ENCODE data around the gene NFIA.

The NFIA gene

DNA sequence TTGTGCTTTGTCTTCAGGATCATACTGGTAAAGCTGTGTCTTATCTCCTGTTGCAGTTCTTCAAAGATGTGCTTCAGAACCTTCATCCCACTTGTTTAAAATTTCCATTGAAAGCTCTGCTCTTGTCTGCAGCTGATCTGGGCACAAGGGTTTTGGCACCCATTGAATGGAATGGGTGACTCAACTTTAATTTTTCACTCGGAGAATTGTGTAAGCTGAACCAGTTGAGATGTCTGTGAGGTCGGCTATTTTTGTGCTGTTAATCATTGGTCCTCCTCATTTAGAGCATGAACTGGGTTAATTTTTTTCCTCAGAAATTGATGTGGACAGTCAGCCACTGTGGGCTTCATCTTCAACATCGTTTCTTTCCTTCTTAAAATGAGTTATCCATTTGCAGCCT, 390.5 kb downstream of the NFIA start:
- no peak overlapping the region for H3K4me3 ChIP-seq (ENCODE audit: low read length)
- H3K36me3 ChIP-seq (ENCODE audit: control insufficient read depth, insufficient read depth, low read length) = no peaks in the 10 kb centered on the region
- H3K9me3 ChIP-seq (ENCODE audit: control insufficient read depth, insufficient read depth, low read length) = no peaks in the 10 kb centered on the region
- H3K4me1 ChIP-seq (ENCODE audit: control insufficient read depth, insufficient read depth, low read length) = no peaks in the 10 kb centered on the region
- H3K27me3 ChIP-seq (ENCODE audit: control insufficient read depth, insufficient read depth, low read length) = peaks cover 34% of the 10 kb centered on the region
- no CpG with 5 or more reads among the region's 3 CpGs for WGBS (ENCODE audit: insufficient coverage, insufficient read length)
- no peak overlapping the region for H3K27ac ChIP-seq (ENCODE audit: low read length)
- no peak for DNase-seq (ENCODE audit: low read depth, low spot score)

GRCh38 chr1:61474269-61474817, 392.0 kb downstream of the NFIA start:
- DNase-seq (ENCODE audit: low read depth, low spot score) = no peak
- no peak overlapping the region for H3K27ac ChIP-seq (ENCODE audit: low read length)
- WGBS (ENCODE audit: insufficient coverage, insufficient read length) = no CpG with 5 or more reads among the region's 4 CpGs
- peaks cover 40% of the 10 kb centered on the region for H3K27me3 ChIP-seq (ENCODE audit: control insufficient read depth, insufficient read depth, low read length)
- no peaks in the 10 kb centered on the region for H3K4me1 ChIP-seq (ENCODE audit: control insufficient read depth, insufficient read depth, low read length)
- no peak overlapping the region for H3K4me3 ChIP-seq (ENCODE audit: low read length)
- H3K9me3 ChIP-seq (ENCODE audit: control insufficient read depth, insufficient read depth, low read length) = no peaks in the 10 kb centered on the region
- H3K36me3 ChIP-seq (ENCODE audit: control insufficient read depth, insufficient read depth, low read length) = no peaks in the 10 kb centered on the region

- Histone ChIP-seq H3K4me1 (ENCODE audit: control insufficient read depth, insufficient read depth, low read length) (no peaks in the 10 kb centered on the region), H3K27ac (ENCODE audit: low read length) (no peak overlapping the region), H3K9me3 (ENCODE audit: control insufficient read depth, insufficient read depth, low read length) (no peaks in the 10 kb centered on the region), H3K27me3 (ENCODE audit: control insufficient read depth, insufficient read depth, low read length) (peaks cover 40% of the 10 kb centered on the region), H3K36me3 (ENCODE audit: control insufficient read depth, insufficient read depth, low read length) (no peaks in the 10 kb centered on the region), H3K4me3 (ENCODE audit: low read length) (no peak overlapping the region)
- no CpG with 5 or more reads among the region's 3 CpGs for WGBS (ENCODE audit: insufficient coverage, insufficient read length)
- DNase-seq (ENCODE audit: low read depth, low spot score) = no peak
Measured at GRCh38 chr1:61474963-61475362, 392.6 kb downstream of the NFIA start.

GRCh38 chr1:61477301-61477700, 394.9 kb downstream of the NFIA start:
- Histone ChIP-seq H3K27ac (ENCODE audit: low read length) (no peak overlapping the region), H3K9me3 (ENCODE audit: control insufficient read depth, insufficient read depth, low read length) (no peaks in the 10 kb centered on the region), H3K4me1 (ENCODE audit: control insufficient read depth, insufficient read depth, low read length) (no peaks in the 10 kb centered on the region), H3K36me3 (ENCODE audit: control insufficient read depth, insufficient read depth, low read length) (no peaks in the 10 kb centered on the region), H3K27me3 (ENCODE audit: control insufficient read depth, insufficient read depth, low read length) (peaks cover 41% of the 10 kb centered on the region), H3K4me3 (ENCODE audit: low read length) (no peak overlapping the region)
- no peak for DNase-seq (ENCODE audit: low read depth, low spot score)
- no CpG with 5 or more reads among the region's 7 CpGs for WGBS (ENCODE audit: insufficient coverage, insufficient read length)

DNA sequence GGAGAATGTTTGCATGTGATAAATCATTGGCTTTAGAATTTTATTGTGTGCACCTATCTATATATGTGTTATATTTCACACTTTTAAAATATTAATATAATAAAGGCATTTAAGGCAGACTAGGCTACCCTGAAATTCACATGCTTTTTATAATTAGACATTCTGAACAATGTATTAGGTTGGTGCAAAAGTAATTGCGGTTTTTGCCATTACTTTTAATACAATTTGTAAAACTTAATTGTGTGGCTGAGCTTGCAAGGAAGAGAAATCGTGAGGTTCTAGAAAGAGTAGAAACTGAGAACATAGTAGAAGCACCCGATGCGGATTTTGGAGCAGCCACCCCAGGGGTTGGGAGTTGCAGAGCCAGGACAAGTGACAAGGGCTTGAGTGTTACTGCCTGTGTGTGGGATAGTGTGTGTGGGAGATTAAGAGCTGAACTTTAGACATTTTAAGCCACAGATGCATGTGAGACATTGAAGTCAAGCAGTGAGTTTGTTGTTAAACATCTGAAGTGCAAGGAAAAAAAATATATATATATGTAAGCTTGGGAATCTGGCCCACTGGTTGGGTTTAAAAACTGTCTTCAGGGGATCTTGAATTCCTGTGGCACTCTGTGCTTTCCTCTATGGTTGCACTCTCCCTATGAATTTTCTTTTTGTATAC, 398.0 kb downstream of the NFIA start:
- Histone ChIP-seq H3K36me3 (ENCODE audit: control insufficient read depth, insufficient read depth, low read length) (no peaks in the 10 kb centered on the region), H3K4me1 (ENCODE audit: control insufficient read depth, insufficient read depth, low read length) (no peaks in the 10 kb centered on the region), H3K27me3 (ENCODE audit: control insufficient read depth, insufficient read depth, low read length) (peaks cover 24% of the 10 kb centered on the region), H3K9me3 (ENCODE audit: control insufficient read depth, insufficient read depth, low read length) (no peaks in the 10 kb centered on the region), H3K27ac (ENCODE audit: low read length) (no peak overlapping the region), H3K4me3 (ENCODE audit: low read length) (no peak overlapping the region)
- DNase-seq (ENCODE audit: low read depth, low spot score) = no peak
- no CpG with 5 or more reads among the region's 4 CpGs for WGBS (ENCODE audit: insufficient coverage, insufficient read length)

- peaks cover 15% of the 10 kb centered on the region for H3K27me3 ChIP-seq (ENCODE audit: control insufficient read depth, insufficient read depth, low read length)
- WGBS (ENCODE audit: insufficient coverage, insufficient read length) = no CpG with 5 or more reads among the region's 3 CpGs
- H3K4me1 ChIP-seq (ENCODE audit: control insufficient read depth, insufficient read depth, low read length) = no peaks in the 10 kb centered on the region
- H3K9me3 ChIP-seq (ENCODE audit: control insufficient read depth, insufficient read depth, low read length) = no peaks in the 10 kb centered on the region
- no peak overlapping the region for H3K4me3 ChIP-seq (ENCODE audit: low read length)
- no peak overlapping the region for H3K27ac ChIP-seq (ENCODE audit: low read length)
- no peaks in the 10 kb centered on the region for H3K36me3 ChIP-seq (ENCODE audit: control insufficient read depth, insufficient read depth, low read length)
- DNase-seq (ENCODE audit: low read depth, low spot score) = no peak
Measured at GRCh38 chr1:61481315-61481715, 399.0 kb downstream of the NFIA start.

DNA sequence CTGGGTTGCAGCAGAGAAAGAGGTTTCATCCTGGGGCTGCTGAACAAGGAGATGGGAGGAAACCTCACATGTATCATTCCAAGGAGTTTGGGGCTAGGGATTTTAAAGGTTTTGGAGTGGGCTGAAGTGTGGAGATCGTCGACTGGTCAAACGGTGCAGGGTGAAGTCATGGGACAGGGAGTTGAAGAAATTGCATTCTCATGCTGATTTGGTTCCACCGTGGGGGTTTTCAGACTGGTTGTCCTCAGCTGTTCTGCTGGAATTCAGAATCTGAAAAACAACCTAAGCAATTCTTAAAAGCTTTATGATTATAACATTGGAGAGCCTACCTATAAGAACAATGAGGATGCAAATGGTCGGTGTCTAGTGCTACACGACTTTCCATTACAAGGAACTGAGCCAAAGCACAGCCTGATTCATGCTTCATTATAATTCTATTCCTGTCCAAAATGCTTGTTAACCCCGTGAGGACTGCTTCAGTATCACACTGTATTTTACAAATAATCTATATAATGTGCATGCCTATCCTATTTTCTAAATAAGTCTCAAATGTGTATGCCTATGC, 399.9 kb downstream of the NFIA start:
- H3K27ac ChIP-seq (ENCODE audit: low read length) = no peak overlapping the region
- no peaks in the 10 kb centered on the region for H3K4me1 ChIP-seq (ENCODE audit: control insufficient read depth, insufficient read depth, low read length)
- H3K36me3 ChIP-seq (ENCODE audit: control insufficient read depth, insufficient read depth, low read length) = no peaks in the 10 kb centered on the region
- H3K4me3 ChIP-seq (ENCODE audit: low read length) = no peak overlapping the region
- no CpG with 5 or more reads among the region's 7 CpGs for WGBS (ENCODE audit: insufficient coverage, insufficient read length)
- peaks cover 7% of the 10 kb centered on the region; the same call in 1 of the 2 replicates for H3K27me3 ChIP-seq (ENCODE audit: control insufficient read depth, insufficient read depth, low read length)
- no peaks in the 10 kb centered on the region for H3K9me3 ChIP-seq (ENCODE audit: control insufficient read depth, insufficient read depth, low read length)
- no peak for DNase-seq (ENCODE audit: low read depth, low spot score)

DNA sequence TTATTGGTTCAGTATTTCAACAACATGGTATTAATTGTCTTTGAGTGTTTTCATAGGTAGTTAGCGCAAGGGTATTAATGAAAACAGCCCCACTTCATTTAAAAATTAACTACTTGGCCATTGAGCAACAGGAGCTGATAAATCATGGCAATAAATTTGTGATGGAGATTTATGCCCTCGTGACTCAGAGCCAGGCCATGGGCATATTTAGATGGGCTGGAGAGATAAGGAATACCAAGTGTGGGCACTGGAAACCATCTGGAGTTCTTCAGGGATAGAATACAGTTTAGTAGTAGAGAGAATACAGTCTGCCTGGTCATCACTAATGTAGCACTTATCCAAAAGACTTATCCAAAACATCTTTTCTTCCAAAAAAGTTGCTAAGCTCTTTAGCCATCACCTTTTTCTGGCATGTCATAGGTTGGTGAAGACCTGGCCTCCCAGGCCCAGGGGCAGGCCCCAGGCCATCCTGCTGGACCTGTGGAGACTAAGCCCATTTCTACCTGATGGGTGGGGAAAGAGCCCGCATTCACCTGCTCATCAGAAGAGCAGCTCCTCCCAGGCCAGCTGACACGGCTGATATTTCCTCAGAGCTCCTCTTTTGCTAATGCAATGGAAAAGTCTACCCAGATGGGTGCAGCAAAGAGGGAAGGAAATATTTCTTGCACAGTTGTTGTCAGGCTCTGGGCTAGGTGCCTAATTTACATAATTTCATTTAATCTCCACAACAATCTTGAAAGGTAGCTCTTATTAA, 404.6 kb downstream of the NFIA start:
- no peaks in the 10 kb centered on the region for H3K9me3 ChIP-seq (ENCODE audit: control insufficient read depth, insufficient read depth, low read length)
- H3K4me1 ChIP-seq (ENCODE audit: control insufficient read depth, insufficient read depth, low read length) = no peaks in the 10 kb centered on the region
- H3K4me3 ChIP-seq (ENCODE audit: low read length) = no peak overlapping the region
- no CpG with 5 or more reads among the region's 4 CpGs for WGBS (ENCODE audit: insufficient coverage, insufficient read length)
- H3K27me3 ChIP-seq (ENCODE audit: control insufficient read depth, insufficient read depth, low read length) = no peaks in the 10 kb centered on the region
- DNase-seq (ENCODE audit: low read depth, low spot score) = no peak
- H3K27ac ChIP-seq (ENCODE audit: low read length) = no peak overlapping the region
- H3K36me3 ChIP-seq (ENCODE audit: control insufficient read depth, insufficient read depth, low read length) = no peaks in the 10 kb centered on the region

- Histone ChIP-seq H3K27ac (ENCODE audit: low read length) (no peak overlapping the region), H3K4me1 (ENCODE audit: control insufficient read depth, insufficient read depth, low read length) (no peaks in the 10 kb centered on the region), H3K36me3 (ENCODE audit: control insufficient read depth, insufficient read depth, low read length) (no peaks in the 10 kb centered on the region), H3K27me3 (ENCODE audit: control insufficient read depth, insufficient read depth, low read length) (no peaks in the 10 kb centered on the region), H3K9me3 (ENCODE audit: control insufficient read depth, insufficient read depth, low read length) (no peaks in the 10 kb centered on the region), H3K4me3 (ENCODE audit: low read length) (no peak overlapping the region)
- WGBS (ENCODE audit: insufficient coverage, insufficient read length) = no CpG with 5 or more reads among the region's 6 CpGs
- no peak for DNase-seq (ENCODE audit: low read depth, low spot score)
Measured at GRCh38 chr1:61487801-61488200, 405.4 kb downstream of the NFIA start.

- no peak for DNase-seq (ENCODE audit: low read depth, low spot score)
- no peak overlapping the region for H3K4me3 ChIP-seq (ENCODE audit: low read length)
- no peaks in the 10 kb centered on the region for H3K4me1 ChIP-seq (ENCODE audit: control insufficient read depth, insufficient read depth, low read length)
- no peaks in the 10 kb centered on the region for H3K27me3 ChIP-seq (ENCODE audit: control insufficient read depth, insufficient read depth, low read length)
- H3K27ac ChIP-seq (ENCODE audit: low read length) = no peak overlapping the region
- no peaks in the 10 kb centered on the region for H3K9me3 ChIP-seq (ENCODE audit: control insufficient read depth, insufficient read depth, low read length)
- H3K36me3 ChIP-seq (ENCODE audit: control insufficient read depth, insufficient read depth, low read length) = no peaks in the 10 kb centered on the region
- no CpG with 5 or more reads among the region's 4 CpGs for WGBS (ENCODE audit: insufficient coverage, insufficient read length)
Measured at GRCh38 chr1:61490924-61491323, 408.6 kb downstream of the NFIA start.
